Measurements from ENCODE around the gene FER. TPM values are rescaled to one million over a fixed set of nuclear protein-coding genes. Genes with fewer than 3 reads are reported as not detected.

Gene FER
- total and polyA plus RNA-seq, 2 of the 13 experiments (the other 11 are each of a cell fraction or from before 2014, with no cell fraction given), result 7.9 to 29.0 TPM

- no peak for ATAC-seq
- in situ Hi-C loops (cut with HindIII; ENCODE audit: extremely low pct_ligation_motif_present, low pct_unique_long_range_greater_than_20kb), result no loop called here
- BruUV-seq (replicated peaks), result no TSS peak
Measured at GRCh38 chr5:109038209-109038840, 290.6 kb downstream of the FER start.

DNA sequence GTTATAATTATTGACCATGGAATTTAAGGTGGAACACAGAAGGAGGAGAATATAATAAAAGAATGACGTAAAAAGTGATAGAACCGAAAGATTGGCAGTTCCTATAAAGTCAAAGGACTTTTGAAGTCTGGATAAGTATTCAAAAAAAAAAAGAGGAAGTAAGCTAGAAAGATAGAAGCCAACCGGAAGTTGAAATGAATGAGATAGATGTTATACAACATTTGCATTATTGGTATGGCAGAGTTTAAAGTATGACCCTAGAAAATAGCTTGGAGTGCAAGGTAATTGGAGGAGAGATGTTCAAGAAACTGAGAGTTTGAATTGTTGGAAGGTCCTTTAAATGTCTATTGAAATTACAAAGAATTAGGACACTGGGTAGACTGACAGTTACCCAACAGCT is 293.6 kb downstream of the FER start:
- H3K27me3 ChIP-seq (ENCODE audit: control insufficient read depth in 1 of 2, insufficient read depth in 2 of 2, low read length in 2 of 2), result no peaks in the 10 kb centered on the region
- no peaks in the 10 kb centered on the region for H3K9me3 ChIP-seq (ENCODE audit: low read length)
- peaks cover 0 to 1% of the 10 kb centered on the region in 2 experiments; a peak in 2 of 5 replicates for H3K36me3 ChIP-seq (replicated peaks in 1 of 2; ENCODE audit: control insufficient read depth in 1 of 2, insufficient read depth in 2 of 2, low read length in 2 of 2)
- no peaks in the 10 kb centered on the region for H4K20me1 ChIP-seq (ENCODE audit: insufficient read depth, low read length)
- in situ Hi-C loops (cut with HindIII; ENCODE audit: extremely low pct_ligation_motif_present, low pct_unique_long_range_greater_than_20kb), result no loop called here
- H2AFZ ChIP-seq (ENCODE audit: low read length), result no peak overlapping the region
- DNase-seq (ENCODE audit: low spot score) (no peak), FAIRE-seq (no peak), ATAC-seq (no peak)
- H3K4me1 ChIP-seq (ENCODE audit: insufficient read depth, low read length), result no peaks in the 10 kb centered on the region
- no peak for TF ChIP-seq ZNF552 (CRISPR knock-in tag; IDR thresholded peaks at IDR 0.05; ENCODE audit: borderline replicate concordance)
- TF ChIP-seq ARID5B (CRISPR knock-in tag; IDR thresholded peaks at IDR 0.05), result no peak
- TF ChIP-seq PLRG1 (conservative IDR thresholded peaks at IDR 0.05), result no peak
- TF ChIP-seq PAX8 (CRISPR knock-in tag; IDR thresholded peaks at IDR 0.05; ENCODE audit: borderline replicate concordance), result no peak
- no peak for TF ChIP-seq MAFF (IDR thresholded peaks at IDR 0.05; ENCODE audit: low read depth, low read length)
- no peak for TF ChIP-seq ZNF160 (CRISPR knock-in tag; IDR thresholded peaks at IDR 0.05)
- no peak for TF ChIP-seq SNAPC5 (CRISPR knock-in tag; IDR thresholded peaks at IDR 0.05; ENCODE audit: borderline replicate concordance)
- no peak for TF ChIP-seq RBM39 (IDR thresholded peaks at IDR 0.05; ENCODE audit: low read depth, low read length, poor library complexity, severe bottlenecking)
- no peak for TF ChIP-seq TBX2 (CRISPR knock-in tag; IDR thresholded peaks at IDR 0.05; ENCODE audit: borderline replicate concordance)
- TF ChIP-seq ZNF839 (CRISPR knock-in tag; IDR thresholded peaks at IDR 0.05; ENCODE audit: borderline replicate concordance), result no peak
- TF ChIP-seq MTA3 (CRISPR knock-in tag; IDR thresholded peaks at IDR 0.05), result no peak
- no peak for TF ChIP-seq SP5 (CRISPR knock-in tag; IDR thresholded peaks at IDR 0.05; ENCODE audit: borderline replicate concordance, low read depth)
- TF ChIP-seq RBAK (CRISPR knock-in tag; IDR thresholded peaks at IDR 0.05), result no peak
- TF ChIP-seq ARNTL (CRISPR knock-in tag; IDR thresholded peaks at IDR 0.05), result no peak
- no peak for TF ChIP-seq DNMT1 (CRISPR knock-in tag; IDR thresholded peaks at IDR 0.05)
- no peak overlapping the region for H3K4me2 ChIP-seq (ENCODE audit: low read depth, low read length)
- no peak overlapping the region for H3K4me3 ChIP-seq (replicated peaks in 1 of 3; ENCODE audit: insufficient read depth in 1 of 3, low read depth in 2 of 3, low read length in 3 of 3)
- POLR2A ChIA-PET, result no interaction called here
- H3K9ac ChIP-seq (ENCODE audit: insufficient read depth, low read depth, low read length), result no peak overlapping the region
- H3K79me2 ChIP-seq (ENCODE audit: insufficient read depth, low read length), result no peaks in the 10 kb centered on the region
- H3K27ac ChIP-seq (ENCODE audit: extremely low read length, insufficient read depth, low read length), result no peak overlapping the region
- CTCF ChIA-PET (ENCODE audit: low intra/inter-chr PET ratio, low total read pairs), result no interaction called here
- 98% methylated on average over 3 of the region's 3 CpGs for WGBS (ENCODE audit: low lambda C conversion rate)
- intact Hi-C loops (cut with micrococcal nuclease; ENCODE audit: unreplicated experiment), result no loop called here
- BruUV-seq (replicated peaks), result no TSS peak

More at GRCh38 chr5:109038209-109038840, 290.6 kb downstream of the FER start:
- peaks cover 6% of the 10 kb centered on the region; the same call in 1 of the 2 replicates for H3K4me1 ChIP-seq (ENCODE audit: insufficient read depth, low read length)
- H3K27me3 ChIP-seq (ENCODE audit: control insufficient read depth in 1 of 2, insufficient read depth in 2 of 2, low read length in 2 of 2), result no peaks in the 10 kb centered on the region
- no peak overlapping the region for H2AFZ ChIP-seq (ENCODE audit: low read length)
- no peaks in the 10 kb centered on the region for H4K20me1 ChIP-seq (ENCODE audit: insufficient read depth, low read length)
- H3K9me3 ChIP-seq (ENCODE audit: low read length), result no peaks in the 10 kb centered on the region
- peak; percentile 66; the same call in 1 of the 2 replicates for TF ChIP-seq MAFF (IDR thresholded peaks at IDR 0.05; ENCODE audit: low read depth, low read length)
- TF ChIP-seq NFE2L2 (IDR thresholded peaks at IDR 0.05; ENCODE audit: low read length), result no peak
- TF ChIP-seq MAFK (conservative IDR thresholded peaks at IDR 0.05 in 1 of 2, IDR thresholded peaks at IDR 0.05 in 1 of 2; ENCODE audit: low read length in 2 of 2), result peak; percentile 29 to 74; a peak in 3 of 4 replicates
- POLR2A ChIA-PET, result no interaction called here
- FAIRE-seq, result no peak
- H3K79me2 ChIP-seq (ENCODE audit: insufficient read depth, low read length), result no peaks in the 10 kb centered on the region
- H3K4me2 ChIP-seq (ENCODE audit: low read depth, low read length), result no peak overlapping the region
- no peak for DNase-seq (ENCODE audit: low spot score)
- no peak overlapping the region for H3K4me3 ChIP-seq (replicated peaks in 1 of 3; ENCODE audit: insufficient read depth in 1 of 3, low read depth in 2 of 3, low read length in 3 of 3)
- no peak overlapping the region for H3K27ac ChIP-seq (ENCODE audit: extremely low read length, insufficient read depth, low read length)
- peaks cover 0 to 1% of the 10 kb centered on the region in 2 experiments; a peak in 2 of 5 replicates for H3K36me3 ChIP-seq (replicated peaks in 1 of 2; ENCODE audit: control insufficient read depth in 1 of 2, insufficient read depth in 2 of 2, low read length in 2 of 2)
- CTCF ChIA-PET (ENCODE audit: low intra/inter-chr PET ratio, low total read pairs), result no interaction called here
- 97% methylated on average over 2 of the region's 2 CpGs for WGBS (ENCODE audit: low lambda C conversion rate)
- intact Hi-C loops (cut with micrococcal nuclease; ENCODE audit: unreplicated experiment), result no loop called here
- no peak overlapping the region for H3K9ac ChIP-seq (ENCODE audit: insufficient read depth, low read depth, low read length)

Data from HepG2 (cell line).